ENCODE data around the gene ONECUT3.

Gene ONECUT3

GRCh38 chr19:1720237-1720636 lies 33.1 kb upstream of the ONECUT3 start:
- no peak for TF ChIP-seq CTCF (IDR thresholded peaks at IDR 0.05; ENCODE audit: unreplicated experiment in 3 of 3)
- Mint-ChIP-seq H3K4me1 (no peaks in the 10 kb centered on the region), H3K9me3 (peaks cover 3% of the 10 kb centered on the region), H3K36me3 (ENCODE audit: low read depth) (no peaks in the 10 kb centered on the region), H3K27ac (peak overlapping the region in 1 of 3 experiments; percentile 24), H3K4me3 (peak overlapping the region in 2 of 3 experiments; percentile 29 to 33), H3K27me3 (ENCODE audit: low read depth) (peaks cover 87% of the 10 kb centered on the region)

GRCh38 chr19:1725100-1726064 lies 27.9 kb upstream of the ONECUT3 start:
- H3K9me3 Mint-ChIP-seq, result no peaks in the 10 kb centered on the region
- no peak overlapping the region for H3K27ac Mint-ChIP-seq
- peak overlapping the region; percentile 59 to 77 (median 72) for H3K4me3 Mint-ChIP-seq
- TF ChIP-seq CTCF (IDR thresholded peaks at IDR 0.05; ENCODE audit: unreplicated experiment in 3 of 3), result no peak
- no peaks in the 10 kb centered on the region for H3K36me3 Mint-ChIP-seq (ENCODE audit: low read depth)
- H3K4me1 Mint-ChIP-seq, result no peaks in the 10 kb centered on the region
- peaks cover 68% of the 10 kb centered on the region for H3K27me3 Mint-ChIP-seq (ENCODE audit: low read depth)

GRCh38 chr19:1728816-1729567 lies 24.3 kb upstream of the ONECUT3 start:
- no peaks in the 10 kb centered on the region for H3K4me1 Mint-ChIP-seq
- peaks cover 72% of the 10 kb centered on the region for H3K27me3 Mint-ChIP-seq (ENCODE audit: low read depth)
- no peak overlapping the region for H3K4me3 Mint-ChIP-seq
- H3K9me3 Mint-ChIP-seq, result no peaks in the 10 kb centered on the region
- H3K27ac Mint-ChIP-seq, result no peak overlapping the region
- H3K36me3 Mint-ChIP-seq (ENCODE audit: low read depth), result no peaks in the 10 kb centered on the region
- no peak for TF ChIP-seq CTCF (IDR thresholded peaks at IDR 0.05; ENCODE audit: unreplicated experiment in 3 of 3)

- Mint-ChIP-seq H3K4me3 (no peak overlapping the region), H3K27me3 (ENCODE audit: low read depth) (peaks cover 74% of the 10 kb centered on the region), H3K36me3 (ENCODE audit: low read depth) (no peaks in the 10 kb centered on the region), H3K4me1 (no peaks in the 10 kb centered on the region), H3K27ac (no peak overlapping the region), H3K9me3 (no peaks in the 10 kb centered on the region)
- no peak for TF ChIP-seq CTCF (IDR thresholded peaks at IDR 0.05; ENCODE audit: unreplicated experiment in 3 of 3)
Observed at GRCh38 chr19:1729568-1729925, 23.8 kb upstream of the ONECUT3 start.

GRCh38 chr19:1730157-1730556 lies 23.1 kb upstream of the ONECUT3 start:
- H3K9me3 Mint-ChIP-seq, result no peaks in the 10 kb centered on the region
- H3K27me3 Mint-ChIP-seq (ENCODE audit: low read depth), result peaks cover 75% of the 10 kb centered on the region
- no peak overlapping the region for H3K4me3 Mint-ChIP-seq
- no peak overlapping the region for H3K27ac Mint-ChIP-seq
- no peak for TF ChIP-seq CTCF (IDR thresholded peaks at IDR 0.05; ENCODE audit: unreplicated experiment in 3 of 3)
- H3K36me3 Mint-ChIP-seq (ENCODE audit: low read depth), result no peaks in the 10 kb centered on the region
- no peaks in the 10 kb centered on the region for H3K4me1 Mint-ChIP-seq
